Stomach (tissue), 4 donors: Measurements from ENCODE around the gene CDC20B.

Experiments
- EP300 ChIP-seq: sonication (generic); formaldehyde crosslinking; IDR thresholded peaks from one replicate; pipeline ENCODE4 v1.6.1; 2017; ENCODE audit warnings: antibody characterized with exemption
- POLR2A ChIP-seq, 4 donors: fragments of 450-650 bp; IDR thresholded peaks; one replicate each; pipeline ENCODE4 v1.6.1; 2016; ENCODE audit warnings: antibody characterized with exemption in 4 of 4, control low read depth in 2 of 4, mild to moderate bottlenecking in 1 of 4, moderate library complexity in 1 of 4
- POLR2AphosphoS5 ChIP-seq, 3 donors: sonication (generic); formaldehyde crosslinking; IDR thresholded peaks; one replicate each; pipeline ENCODE4 v1.6.1; 2016; ENCODE audit warnings: antibody characterized with exemption in 3 of 3
- TF ChIP-seq, protein P1 (sequence below), 7 experiments: fragments of 450-650 bp in 4 of 7; fragments of 200-600 bp in 3 of 7; sonication (generic) in 3 of 7; IDR thresholded peaks; one replicate each; pipeline ENCODE4 v1.5.1; 2016 to 2019; ENCODE audit warnings: antibody characterized with exemption in 7 of 7, control low read depth in 2 of 7, mild to moderate bottlenecking in 1 of 7

GRCh38 chr5:55096861-55097260 is 76.1 kb downstream of the CDC20B start:
- no peak for TF ChIP-seq POLR2AphosphoS5 (IDR thresholded peaks at IDR 0.05)
- TF ChIP-seq POLR2A (IDR thresholded peaks at IDR 0.05) = no peak
- TF ChIP-seq, protein P1, sequence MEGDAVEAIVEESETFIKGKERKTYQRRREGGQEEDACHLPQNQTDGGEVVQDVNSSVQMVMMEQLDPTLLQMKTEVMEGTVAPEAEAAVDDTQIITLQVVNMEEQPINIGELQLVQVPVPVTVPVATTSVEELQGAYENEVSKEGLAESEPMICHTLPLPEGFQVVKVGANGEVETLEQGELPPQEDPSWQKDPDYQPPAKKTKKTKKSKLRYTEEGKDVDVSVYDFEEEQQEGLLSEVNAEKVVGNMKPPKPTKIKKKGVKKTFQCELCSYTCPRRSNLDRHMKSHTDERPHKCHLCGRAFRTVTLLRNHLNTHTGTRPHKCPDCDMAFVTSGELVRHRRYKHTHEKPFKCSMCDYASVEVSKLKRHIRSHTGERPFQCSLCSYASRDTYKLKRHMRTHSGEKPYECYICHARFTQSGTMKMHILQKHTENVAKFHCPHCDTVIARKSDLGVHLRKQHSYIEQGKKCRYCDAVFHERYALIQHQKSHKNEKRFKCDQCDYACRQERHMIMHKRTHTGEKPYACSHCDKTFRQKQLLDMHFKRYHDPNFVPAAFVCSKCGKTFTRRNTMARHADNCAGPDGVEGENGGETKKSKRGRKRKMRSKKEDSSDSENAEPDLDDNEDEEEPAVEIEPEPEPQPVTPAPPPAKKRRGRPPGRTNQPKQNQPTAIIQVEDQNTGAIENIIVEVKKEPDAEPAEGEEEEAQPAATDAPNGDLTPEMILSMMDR (IDR thresholded peaks at IDR 0.05) = no peak
- no peak for TF ChIP-seq EP300
